DND-41 (cell line): Measurements from ENCODE around the gene LILRB2.
"Not testable (repeated sequence)": the region's sequence is repeated elsewhere in the genome, so short reads cannot be mapped to it uniquely, and the experiment has no call there.

Source experiments
- ATAC-seq: fragments of 200-7000 bp; cut with Tn5 transposase; 3 replicates; pipeline ENCODE4 v1.9.1; 2021; ENCODE audit warnings: low read depth; ENCODE audit not compliant: insufficient read depth
- DNase-seq: peaks from one replicate; pipeline ENCODE4 v3.0.0-alpha.2; 2020
- H2AFZ ChIP-seq: 2 replicates; pipeline ENCODE4 v1.6.0; 2012; ENCODE audit warnings: low read depth, low read length
- H3K27ac ChIP-seq: 2 replicates; pipeline ENCODE4 v1.5.1; 2012; ENCODE audit warnings: low read length, inconsistent platforms
- H3K27me3 ChIP-seq: fragments of 200-600 bp; sonication (generic); 2 replicates; pipeline ENCODE4 v1.6.0; 2012; ENCODE audit warnings: low read length, mild to moderate bottlenecking, inconsistent platforms; ENCODE audit not compliant: insufficient read depth, poor library complexity
- H3K36me3 ChIP-seq: 2 replicates; pipeline ENCODE4 v1.5.1; 2012; ENCODE audit warnings: low read length, inconsistent platforms; ENCODE audit not compliant: insufficient read depth
- H3K4me1 ChIP-seq: 2 replicates; pipeline ENCODE4 v1.5.1; 2012; ENCODE audit warnings: mild to moderate bottlenecking, low read length; ENCODE audit not compliant: insufficient read depth
- H3K4me2 ChIP-seq: 2 replicates; pipeline ENCODE4 v1.6.0; 2012; ENCODE audit warnings: mild to moderate bottlenecking, moderate library complexity, low read length, inconsistent platforms; ENCODE audit not compliant: insufficient read depth
- H3K4me3 ChIP-seq, 2 experiments: fragments of 200-600 bp in 1 of 2; shearing (Covaris generic) in 1 of 2; 2 replicates each; pipeline ENCODE4 v1.5.1; 2012 to 2016; ENCODE audit warnings: inconsistent platforms in 2 of 2, low read length in 2 of 2, mild to moderate bottlenecking in 2 of 2, low read depth in 1 of 2, moderate library complexity in 1 of 2
- H3K79me2 ChIP-seq: 2 replicates; pipeline ENCODE4 v1.6.0; 2012; ENCODE audit warnings: low read length, inconsistent platforms; ENCODE audit not compliant: insufficient read depth
- H3K9ac ChIP-seq: 2 replicates; pipeline ENCODE4 v1.6.0; 2012; ENCODE audit warnings: low read depth, mild to moderate bottlenecking, inconsistent platforms, low read length, moderate library complexity
- H3K9me3 ChIP-seq: 2 replicates; pipeline ENCODE4 v1.5.1; 2012; ENCODE audit warnings: low read length, moderate library complexity, mild to moderate bottlenecking, inconsistent platforms; ENCODE audit not compliant: insufficient read depth, severe bottlenecking
- H4K20me1 ChIP-seq: 2 replicates; pipeline ENCODE4 v1.6.0; 2012; ENCODE audit warnings: low read length; ENCODE audit not compliant: insufficient read depth
- CTCF ChIP-seq: IDR thresholded peaks from 2 replicates; pipeline ENCODE4 v1.5.1; 2012; ENCODE audit warnings: borderline replicate concordance, low read length, moderate library complexity, mild to moderate bottlenecking; ENCODE audit not compliant: poor library complexity, severe bottlenecking; ENCODE audit errors: extremely low read depth
- EZH2 ChIP-seq: IDR thresholded peaks from 3 replicates; pipeline ENCODE4 v1.6.1; 2012; ENCODE audit warnings: borderline replicate concordance, low read depth, mild to moderate bottlenecking, moderate library complexity, low read length, inconsistent platforms; ENCODE audit not compliant: severe bottlenecking

LILRB2 gene

DNA sequence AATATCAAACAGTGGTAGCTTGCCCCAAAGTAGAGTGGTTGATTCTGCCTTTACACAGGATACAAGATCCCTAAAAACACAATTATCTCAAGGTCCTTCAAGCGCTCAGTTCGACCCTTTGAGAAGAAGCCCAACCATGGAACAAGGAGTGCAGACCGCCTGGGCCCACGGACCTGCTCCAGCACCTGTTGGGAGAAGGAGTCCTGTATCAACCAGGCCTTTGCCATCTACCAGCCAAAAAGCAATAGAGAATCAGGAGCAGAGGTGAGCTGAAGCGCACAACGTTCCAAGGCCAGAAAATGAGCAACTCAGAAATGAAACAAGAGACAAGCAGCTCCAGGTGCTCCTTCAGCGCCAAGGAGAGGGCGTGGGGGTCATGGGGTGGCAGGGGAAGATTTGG, 51.8 kb downstream of the LILRB2 start:
- Histone ChIP-seq H3K27me3 (no peaks in the 10 kb centered on the region), H3K79me2 (no peaks in the 10 kb centered on the region)
- ATAC-seq: no peak

GRCh38 chr19:54224619-54225018, 56.3 kb downstream of the LILRB2 start:
- not testable (repeated sequence) for H4K20me1 ChIP-seq, H2AFZ ChIP-seq

More for the DNA sequence above, 51.8 kb downstream of the LILRB2 start:
- Histone ChIP-seq H4K20me1 (no peaks in the 10 kb centered on the region), H3K4me2 (no peak overlapping the region), H3K27ac (no peak overlapping the region), H3K9ac (no peak overlapping the region), H3K9me3 (no peaks in the 10 kb centered on the region), H3K4me1 (no peaks in the 10 kb centered on the region), H3K36me3 (no peaks in the 10 kb centered on the region), H2AFZ (no peak overlapping the region), H3K4me3 (no peak overlapping the region)
- TF ChIP-seq EZH2 (no peak), CTCF (no peak)
- no peak for DNase-seq

DNA sequence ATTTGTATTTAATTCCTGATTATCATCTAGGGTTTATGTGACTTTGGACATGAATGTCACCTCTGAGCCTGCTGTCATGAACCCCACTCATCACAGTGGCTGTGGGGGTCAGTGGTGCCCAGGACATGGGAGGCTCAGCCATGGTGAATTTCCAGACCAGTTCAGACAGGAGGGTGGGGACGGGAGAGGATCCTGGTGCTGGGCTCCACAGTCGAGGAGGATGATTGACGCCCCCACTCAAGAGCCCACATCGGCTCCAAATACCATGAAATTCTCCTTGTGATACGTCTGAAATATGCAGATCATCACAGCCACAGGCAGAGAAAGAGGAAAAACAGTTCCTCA, 57.0 kb downstream of the LILRB2 start:
- not testable (repeated sequence) for H3K9me3 ChIP-seq, H3K27me3 ChIP-seq, H3K4me1 ChIP-seq, H4K20me1 ChIP-seq, DNase-seq, H3K9ac ChIP-seq, H3K36me3 ChIP-seq, ATAC-seq, H3K4me3 ChIP-seq, H3K27ac ChIP-seq, H3K4me2 ChIP-seq, H3K79me2 ChIP-seq, H2AFZ ChIP-seq

More at GRCh38 chr19:54224619-54225018, 56.3 kb downstream of the LILRB2 start:
- H3K79me2 ChIP-seq, H3K27ac ChIP-seq, H3K36me3 ChIP-seq, DNase-seq, H3K4me3 ChIP-seq, ATAC-seq, H3K4me1 ChIP-seq, H3K9me3 ChIP-seq, H3K9ac ChIP-seq, H3K4me2 ChIP-seq, H3K27me3 ChIP-seq: not testable (repeated sequence)
